Measurements from ENCODE around the gene TMEM239.
"Not testable (repeated sequence)": the region's sequence is repeated elsewhere in the genome, so short reads cannot be mapped to it uniquely, and the experiment has no call there.

The TMEM239 gene

DNA sequence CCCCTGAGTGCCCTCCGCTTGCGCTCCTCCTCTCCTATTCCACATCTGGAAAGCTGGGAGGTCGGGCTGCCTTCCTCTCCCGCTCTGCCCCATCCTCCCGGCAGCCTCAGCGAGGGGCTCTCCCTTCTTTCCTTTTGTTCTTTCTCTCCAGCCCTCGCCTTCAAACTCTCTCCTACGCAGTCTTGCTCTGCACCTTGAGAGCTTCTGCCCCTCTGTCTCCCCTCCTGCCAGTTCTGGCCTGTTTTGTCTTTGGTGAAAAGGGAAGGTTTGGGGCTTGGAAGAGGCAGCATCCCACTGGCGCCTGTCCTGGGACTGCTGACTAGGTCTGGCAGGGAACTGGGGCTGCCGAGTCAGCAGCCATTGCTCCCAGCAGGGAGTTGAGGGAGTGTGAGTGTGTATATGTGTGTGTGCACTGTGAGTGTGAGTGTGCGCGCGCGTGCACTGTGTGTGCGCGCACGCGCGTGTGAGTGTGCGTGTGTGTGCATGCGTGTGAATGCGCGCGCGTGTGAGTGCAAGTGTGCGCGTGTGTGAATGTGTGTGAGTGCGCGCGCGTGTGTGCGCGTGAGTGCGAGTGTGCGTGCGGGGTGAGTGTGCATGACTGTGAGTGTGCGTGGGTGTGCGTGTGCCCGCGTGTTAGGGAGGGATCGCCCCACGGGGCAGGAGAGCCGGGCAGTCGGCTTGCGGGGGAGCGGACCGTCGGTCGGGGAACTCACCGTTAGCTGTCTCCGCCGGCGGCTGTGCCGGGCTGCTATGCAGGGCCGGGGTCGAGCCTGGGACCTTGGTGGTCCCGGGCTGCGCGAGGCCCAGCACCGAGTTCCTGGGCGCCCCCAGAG lies 16.3 kb upstream of the TMEM239 start:
- DNase-seq (ENCODE audit: low read depth in 3 of 3), result peak in 1 of 3 experiments; percentile 12

DNA sequence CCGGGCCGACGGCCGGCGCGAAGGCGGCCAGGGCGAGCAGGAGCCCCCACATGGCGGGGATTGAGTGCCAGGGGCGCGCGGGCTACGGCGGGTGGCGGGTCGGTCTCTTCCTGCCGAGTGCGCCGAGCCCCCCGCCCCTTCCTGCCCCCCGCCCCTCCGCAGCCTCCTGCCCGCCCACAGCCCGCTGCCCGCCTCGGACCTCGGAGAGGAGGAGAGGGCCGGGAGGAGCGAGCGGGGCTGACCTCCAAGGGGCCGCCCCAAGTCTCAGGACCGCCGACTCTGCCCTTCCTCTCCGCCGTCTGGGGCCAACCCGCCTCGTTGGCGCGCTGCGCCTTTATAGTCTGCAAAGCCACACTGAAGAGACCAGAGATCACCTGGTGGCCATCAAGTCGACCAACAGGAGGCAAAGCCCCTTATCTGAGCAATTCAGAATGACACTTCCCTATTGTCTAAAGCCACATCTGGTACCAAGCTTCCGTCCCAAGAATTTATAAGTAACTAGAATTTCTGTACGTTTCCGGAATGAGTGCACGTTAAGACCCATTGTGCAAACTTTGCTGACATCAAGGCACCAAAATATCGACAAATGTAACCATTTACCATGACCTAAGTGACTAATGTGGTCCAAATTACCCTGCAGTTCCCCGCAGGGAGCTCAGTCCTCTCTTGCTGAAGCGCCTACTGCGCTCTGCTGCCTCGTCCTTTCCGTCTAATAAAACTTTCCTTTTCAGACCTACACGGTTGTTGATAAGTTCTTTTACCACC lies 15.5 kb upstream of the TMEM239 start, which contains the start of gene CPXM1:
Gene CPXM1, minus strand, starts transcription at position 107 of the 765 bp plus-strand sequence. Its CDS starts 55 bp downstream, at position 52.
- DNase-seq (ENCODE audit: low read depth in 3 of 3), result peak in 1 of 3 experiments; percentile 15

DNA sequence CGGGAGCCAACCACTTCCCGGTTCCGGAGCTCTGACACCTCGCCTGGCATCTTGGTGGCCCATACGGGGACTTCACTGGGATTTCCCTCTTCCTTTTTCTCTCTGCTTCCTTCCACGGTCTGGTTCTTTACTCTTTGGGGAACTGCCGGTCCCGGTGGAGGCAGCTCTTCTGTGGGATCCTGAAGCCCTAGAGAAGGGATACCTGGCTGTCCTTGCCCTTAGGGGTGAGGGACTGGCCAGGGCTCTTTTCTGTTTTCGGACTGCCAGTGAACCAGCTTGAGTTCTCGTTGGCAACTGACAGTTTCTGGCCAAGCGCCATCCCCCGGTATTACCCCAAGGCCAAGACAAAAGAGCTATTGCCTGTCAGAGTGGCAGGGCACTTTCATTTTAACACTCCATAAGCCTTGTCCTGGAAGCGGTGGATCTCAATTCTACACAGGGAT lies 14.9 kb upstream of the TMEM239 start:
- DNase-seq (ENCODE audit: low read depth in 3 of 3), result no peak

DNA sequence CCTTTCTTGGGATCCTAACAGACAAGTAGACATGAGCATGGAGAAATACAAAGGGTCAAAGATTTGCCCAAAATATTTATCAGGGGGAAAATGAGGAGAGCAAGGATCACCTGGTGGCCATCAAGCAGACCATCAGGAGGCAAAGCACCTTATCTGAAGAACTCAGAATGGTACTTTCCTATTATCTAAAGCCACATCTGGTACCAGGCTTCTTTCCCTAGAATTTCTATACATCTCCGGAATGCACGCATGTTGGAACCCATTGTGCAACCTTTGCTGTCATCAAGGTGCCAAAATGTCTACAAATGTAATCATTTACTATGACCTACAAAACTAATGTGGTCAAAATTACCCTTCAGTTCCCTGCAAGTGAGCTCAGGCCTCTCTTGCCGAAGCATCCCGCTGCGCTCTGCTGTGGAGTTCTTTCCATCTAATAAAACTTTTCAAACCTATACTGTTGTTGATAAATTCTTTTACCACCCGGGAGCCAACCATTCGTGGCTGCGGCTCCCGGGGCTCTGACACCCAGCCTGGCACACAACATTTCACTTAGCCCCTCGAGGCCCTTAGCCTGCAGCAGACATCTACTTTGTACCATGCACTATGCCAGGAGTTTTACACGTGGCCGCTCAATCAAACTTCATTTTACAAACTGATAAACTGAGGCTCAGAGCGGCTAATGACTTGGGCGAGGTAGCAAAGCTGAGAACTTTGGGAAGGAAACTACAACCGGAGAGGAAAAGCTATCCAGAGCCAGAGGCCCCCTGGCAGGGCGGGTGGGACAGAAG lies 11.9 kb upstream of the TMEM239 start:
- no peak for DNase-seq (ENCODE audit: low read depth in 3 of 3)

DNA sequence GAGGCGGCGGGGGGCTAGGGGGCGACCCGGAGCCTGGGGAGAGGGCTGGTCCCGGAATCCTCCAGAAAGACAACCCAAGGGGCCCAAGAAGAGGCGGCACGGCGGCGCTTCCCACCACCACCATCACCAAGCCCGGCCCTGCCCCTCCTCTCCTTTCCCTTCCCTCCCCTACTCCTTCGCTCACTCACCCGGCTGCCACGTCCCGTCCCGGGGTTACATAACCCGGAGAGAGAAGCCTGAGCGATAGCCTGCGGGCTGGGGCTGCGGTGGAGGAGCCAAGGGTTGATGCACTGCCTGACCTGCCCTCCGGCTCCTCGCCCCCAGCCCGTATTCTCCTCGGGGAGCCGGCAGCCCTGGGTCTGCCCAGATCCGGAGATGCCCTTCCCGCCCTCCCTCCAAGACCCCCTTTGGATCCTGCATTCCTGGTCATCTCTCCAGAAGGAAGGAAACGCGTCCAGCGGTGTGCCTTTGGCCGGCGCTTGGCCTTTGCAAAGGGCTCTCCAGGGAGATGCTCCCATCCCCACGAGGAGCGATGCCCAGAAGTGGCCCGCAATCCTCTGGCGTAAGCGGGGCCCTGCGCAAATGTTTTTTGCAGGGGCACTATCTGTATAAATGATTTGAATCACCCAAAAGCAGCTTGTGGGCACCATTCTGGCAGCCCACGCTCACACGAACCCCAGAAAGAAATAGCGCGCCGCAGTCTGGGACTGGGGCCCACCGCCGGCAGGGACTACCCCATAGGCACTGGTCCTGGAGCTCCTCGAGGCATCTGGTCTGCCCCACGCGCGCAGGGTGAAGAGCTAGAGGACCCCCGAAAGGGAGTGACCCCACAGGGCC lies 11.1 kb upstream of the TMEM239 start:
- DNase-seq (ENCODE audit: low read depth in 3 of 3), result no peak

DNA sequence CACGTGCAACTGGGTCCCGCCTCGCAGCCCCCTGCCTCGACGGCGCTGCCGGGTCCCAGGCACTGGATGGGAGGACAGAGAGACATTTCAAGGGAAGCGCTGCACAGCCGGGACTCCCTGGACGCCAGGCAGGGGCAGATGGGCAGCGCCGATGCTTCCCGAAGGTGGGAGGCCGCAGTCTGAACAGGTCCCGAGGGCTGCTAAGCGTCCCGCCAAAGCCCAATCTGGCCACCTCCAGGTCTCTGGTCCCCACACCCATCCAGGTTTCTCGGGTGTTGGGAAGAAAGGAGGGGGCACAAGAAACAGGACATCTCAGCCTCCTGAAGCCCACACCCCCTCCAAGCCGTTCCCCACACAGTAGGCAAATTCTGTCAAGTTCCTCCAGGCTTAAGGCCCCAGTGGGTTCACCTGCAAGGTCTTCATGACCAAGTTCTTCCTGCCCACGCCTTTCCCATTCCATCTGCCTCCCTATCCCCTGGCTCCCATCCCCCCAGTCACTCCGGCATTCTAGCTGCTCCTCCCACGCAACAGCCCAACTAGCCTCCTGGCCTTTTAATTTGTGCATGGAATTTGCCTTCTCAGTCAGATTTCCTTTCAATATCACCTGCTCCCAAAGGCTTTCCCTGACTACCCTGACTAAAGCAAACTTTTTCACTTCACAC lies 10.3 kb upstream of the TMEM239 start:
- DNase-seq (ENCODE audit: low read depth in 3 of 3), result no peak

DNA sequence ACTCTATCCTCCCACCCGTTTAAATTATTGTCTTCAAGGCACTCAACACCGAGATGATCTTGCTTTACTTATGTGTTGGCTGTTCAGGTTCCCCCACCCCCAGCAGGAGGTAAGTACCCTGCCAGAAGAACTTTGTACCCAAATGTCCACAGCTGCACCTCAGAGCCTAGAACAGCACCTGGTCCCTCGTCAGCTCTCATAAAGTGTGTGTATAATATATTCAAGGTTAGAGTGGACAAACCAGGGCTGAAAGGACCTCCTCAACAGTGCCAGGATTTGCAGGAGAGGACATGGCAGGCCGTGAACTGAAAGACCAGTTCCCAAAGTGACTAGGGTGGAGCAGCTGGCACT lies 9.8 kb upstream of the TMEM239 start:
- no peak for DNase-seq (ENCODE audit: low read depth in 3 of 3)

DNA sequence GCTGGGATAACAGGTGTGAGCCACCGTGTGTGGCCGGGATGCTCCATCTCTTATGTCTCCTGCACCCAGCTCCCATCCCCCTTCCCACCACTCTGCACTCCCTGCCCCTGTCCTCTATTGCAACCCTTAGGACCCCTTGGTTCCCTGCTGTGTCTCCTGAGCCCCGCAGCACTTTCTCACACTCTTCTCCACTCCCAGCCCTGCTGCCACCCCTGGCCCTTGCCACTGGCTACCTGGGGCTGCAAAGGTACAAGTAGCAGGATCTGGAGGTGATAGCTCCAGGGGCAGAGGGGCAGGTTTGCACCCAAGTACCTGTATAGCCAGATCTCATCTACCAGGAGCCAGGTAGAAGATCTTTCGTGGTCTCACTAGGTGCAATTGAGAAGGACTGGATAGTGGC lies 9.1 kb upstream of the TMEM239 start:
- no peak for DNase-seq (ENCODE audit: low read depth in 3 of 3)

DNA sequence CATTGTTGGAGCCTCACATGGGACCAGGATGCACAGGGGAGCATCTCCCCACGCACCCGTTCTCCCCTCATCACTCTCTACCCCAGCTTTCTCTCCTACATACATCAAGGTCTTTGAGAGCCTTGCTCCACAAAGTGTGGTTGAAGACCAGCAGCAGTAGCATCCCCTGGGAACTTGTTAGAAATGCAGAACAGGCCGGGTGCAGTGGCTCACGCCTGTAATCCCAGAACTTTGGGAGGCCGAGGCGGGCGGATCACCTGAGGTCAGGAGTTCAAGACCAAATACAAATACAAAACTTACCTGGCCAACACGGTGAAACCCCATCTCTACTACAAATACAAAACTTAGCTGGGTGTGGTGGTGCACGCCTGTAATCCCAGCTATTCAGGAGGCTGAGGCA lies 8.2 kb upstream of the TMEM239 start:
- DNase-seq (ENCODE audit: low read depth in 3 of 3), result not testable (repeated sequence)

DNA sequence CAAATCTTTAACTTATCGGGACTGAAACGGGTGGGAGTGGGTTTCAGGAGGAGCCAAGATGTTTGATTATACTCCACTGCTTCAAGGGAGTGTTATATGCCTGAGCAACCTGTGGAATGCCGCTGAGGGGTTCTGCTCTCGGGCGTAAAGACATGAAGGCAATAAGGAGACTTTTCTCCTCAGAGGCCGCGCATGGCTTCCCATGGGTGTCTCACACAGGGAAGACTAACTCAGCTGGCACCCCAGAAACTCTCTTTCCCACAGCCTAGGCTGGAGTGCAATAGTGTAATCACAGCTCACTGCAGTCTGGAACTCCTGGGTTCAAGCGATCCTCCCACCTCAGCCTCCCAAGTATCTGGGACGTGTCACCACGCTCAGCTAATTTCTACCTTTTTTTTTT lies 6.5 kb upstream of the TMEM239 start:
- no peak for DNase-seq (ENCODE audit: low read depth in 3 of 3)

DNA sequence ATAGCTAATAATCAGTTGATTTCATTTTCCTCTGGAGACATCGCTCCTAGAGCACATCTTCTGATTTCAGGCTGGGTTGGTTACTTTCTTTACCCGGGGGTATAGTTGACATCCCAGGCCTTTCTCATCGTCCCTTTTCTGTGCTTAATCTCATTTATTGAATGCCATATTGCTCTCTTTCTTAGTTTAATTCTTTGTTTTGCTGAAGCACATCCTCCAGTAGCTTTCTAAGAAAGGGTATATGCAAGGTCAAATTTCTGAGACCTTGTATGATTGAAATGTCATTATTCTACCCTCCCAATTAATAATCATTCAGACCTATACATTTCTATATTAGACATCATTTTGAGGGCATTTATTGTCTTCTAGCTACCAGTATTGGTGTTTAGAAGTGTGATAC lies 4.0 kb upstream of the TMEM239 start:
- no peak for DNase-seq (ENCODE audit: low read depth in 3 of 3)

DNA sequence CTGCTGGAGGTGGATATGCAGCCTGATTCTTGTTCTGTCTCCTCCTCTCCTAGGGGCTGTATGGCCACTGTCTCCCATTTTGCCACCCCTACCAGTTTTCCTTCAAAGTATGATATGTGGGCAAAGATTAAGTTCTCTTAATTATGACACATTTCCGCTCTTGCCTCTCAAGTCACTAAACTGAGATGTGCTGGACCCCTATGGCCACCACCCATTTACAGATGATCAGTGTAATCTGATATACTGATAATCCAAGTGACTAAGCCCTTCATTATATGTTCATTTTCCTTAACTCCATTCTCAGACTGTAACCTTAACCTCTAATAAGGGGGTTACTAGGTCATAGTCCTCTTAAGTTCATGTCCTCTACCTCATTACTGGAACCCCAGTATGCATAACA lies 2.1 kb upstream of the TMEM239 start:
- no peak for DNase-seq (ENCODE audit: low read depth in 3 of 3)

DNA sequence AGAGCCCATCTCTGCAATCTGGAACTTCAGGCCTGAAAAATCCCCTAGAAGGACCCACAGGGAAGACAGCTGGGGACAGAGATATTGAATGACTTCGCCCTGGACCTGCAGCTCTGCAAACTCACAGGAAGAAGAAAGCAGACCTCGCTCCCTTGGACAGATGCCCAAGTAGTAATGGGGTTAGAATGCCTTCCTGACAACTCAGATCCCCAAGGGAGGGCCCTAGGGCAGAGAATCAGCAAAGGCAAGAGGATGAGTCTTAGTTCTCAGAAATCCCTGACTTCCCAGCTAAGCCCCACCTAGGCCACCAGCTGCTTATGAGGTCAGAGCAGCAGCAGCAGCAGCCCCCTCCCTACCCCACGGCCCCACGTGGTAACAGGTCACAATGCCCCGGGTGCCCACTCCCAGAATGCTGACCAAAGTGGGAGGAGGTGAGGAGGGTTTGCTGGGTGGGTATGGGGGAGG lies 1.5 kb upstream of the TMEM239 start, which contains the start of gene C20orf141:
Gene C20orf141, plus strand, starts transcription at position 401 of the 465 bp plus-strand sequence. CDS start 198 bp downstream, outside the sequence.
- DNase-seq (ENCODE audit: low read depth in 3 of 3), result no peak

DNA sequence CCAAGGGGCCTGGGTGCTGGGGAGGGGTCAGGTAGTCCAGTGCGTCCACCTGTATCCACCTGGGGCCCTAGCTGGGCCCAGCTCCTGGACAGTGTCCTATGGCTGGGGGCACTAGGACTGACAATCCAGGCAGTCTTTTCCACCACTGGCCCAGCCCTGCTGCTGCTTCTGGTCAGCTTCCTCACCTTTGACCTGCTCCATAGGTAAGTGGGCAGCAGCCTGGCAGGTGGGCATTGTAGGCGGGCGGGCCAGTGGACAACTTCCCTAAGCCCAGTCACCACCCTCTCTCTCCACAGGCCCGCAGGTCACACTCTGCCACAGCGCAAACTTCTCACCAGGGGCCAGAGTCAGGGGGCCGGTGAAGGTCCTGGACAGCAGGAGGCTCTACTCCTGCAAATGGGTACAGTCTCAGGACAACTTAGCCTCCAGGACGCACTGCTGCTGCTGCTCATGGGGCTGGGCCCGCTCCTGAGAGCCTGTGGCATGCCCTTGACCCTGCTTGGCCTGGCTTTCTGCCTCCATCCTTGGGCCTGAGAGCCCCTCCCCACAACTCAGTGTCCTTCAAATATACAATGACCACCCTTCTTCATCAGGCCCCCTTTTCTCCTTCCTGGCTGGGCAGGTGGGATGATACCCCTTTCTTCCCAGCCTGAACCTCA lies 793 bp upstream of the TMEM239 start:
- DNase-seq (ENCODE audit: low read depth in 3 of 3), result no peak

DNA sequence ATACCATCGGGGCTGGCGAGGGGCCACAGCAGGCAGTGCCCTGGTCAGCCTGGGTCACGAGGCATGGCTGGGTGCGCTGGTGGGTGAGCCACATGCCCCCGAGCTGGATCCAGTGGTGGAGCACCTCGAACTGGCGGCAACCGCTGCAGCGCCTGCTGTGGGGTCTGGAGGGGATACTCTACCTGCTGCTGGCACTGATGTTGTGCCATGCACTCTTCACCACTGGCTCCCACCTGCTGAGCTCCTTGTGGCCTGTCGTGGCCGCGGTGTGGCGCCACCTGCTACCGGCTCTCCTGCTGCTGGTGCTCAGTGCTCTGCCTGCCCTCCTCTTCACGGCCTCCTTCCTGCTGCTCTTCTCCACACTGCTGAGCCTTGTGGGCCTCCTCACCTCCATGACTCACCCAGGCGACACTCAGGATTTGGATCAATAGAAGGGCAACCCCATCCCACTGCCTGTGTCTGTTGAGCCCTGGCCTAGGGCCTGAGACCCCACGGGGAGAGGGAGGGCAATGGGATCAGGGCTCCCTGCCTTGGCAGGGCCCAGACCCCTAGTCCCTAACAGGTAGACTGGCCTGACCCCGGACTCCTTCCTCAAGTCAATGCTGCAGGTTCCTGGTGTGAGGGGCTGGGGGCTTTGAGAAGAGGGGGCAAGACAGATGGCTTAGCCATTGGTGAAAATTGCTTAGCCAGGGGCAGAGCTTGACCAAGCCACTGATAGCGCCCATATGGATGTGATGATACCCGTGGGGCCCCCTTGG lies 598 bp downstream of the TMEM239 start:
- peak in 1 of 3 experiments; percentile 15 for DNase-seq (ENCODE audit: low read depth in 3 of 3)

DNA sequence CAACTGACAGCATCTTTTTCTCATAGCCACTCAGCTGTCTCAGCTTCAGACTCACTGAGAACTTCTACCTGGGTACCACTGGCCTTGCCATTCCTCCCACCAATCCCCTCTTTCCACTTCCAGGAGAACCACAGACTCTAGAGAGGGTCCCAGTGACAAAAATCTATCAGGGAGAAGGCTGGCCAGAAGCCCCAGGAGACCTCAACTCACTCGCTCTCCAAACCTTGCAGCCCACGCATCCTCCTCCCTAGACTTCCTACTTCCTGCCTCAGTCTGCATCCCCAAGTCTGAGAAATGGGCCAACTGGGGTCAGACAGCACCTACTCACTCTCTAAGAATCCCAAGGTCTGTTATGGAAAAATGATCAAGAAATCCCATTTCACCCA lies 1.2 kb downstream of the TMEM239 start:
- no peak for DNase-seq (ENCODE audit: low read depth in 3 of 3)

DNA sequence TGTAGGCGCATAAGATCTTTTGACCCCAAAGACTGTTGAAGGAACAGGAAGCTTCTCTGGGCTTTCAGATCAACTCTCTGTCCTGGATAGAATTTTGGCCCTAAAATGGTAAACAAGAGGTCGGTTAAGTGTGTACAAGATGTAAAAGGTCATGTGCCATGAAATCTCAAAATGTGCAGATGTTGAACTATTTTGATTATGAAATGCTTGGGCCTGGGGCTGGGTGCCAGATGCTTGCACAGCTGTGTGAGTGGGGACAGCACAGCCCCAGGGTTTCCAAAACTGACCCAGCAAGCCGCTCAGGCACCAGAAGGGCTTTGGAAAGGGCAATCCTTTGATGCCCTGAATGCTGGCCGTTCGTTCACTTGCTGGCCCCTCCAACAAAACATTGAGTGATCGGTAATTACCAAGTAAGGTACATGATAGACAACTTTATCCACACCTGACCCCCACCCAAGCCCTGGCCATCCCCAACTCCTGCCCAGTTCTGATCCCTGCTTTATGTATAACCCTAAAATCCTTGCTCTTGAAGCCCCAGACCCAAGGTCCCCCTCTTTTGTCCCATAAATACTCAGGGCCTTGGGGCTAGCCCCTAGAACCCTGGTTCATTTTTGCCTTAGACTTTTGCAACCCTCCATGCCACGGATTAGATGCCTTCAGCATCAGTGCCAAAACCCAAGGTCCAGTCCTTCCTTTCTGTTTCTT lies 1.9 kb downstream of the TMEM239 start:
- no peak for DNase-seq (ENCODE audit: low read depth in 3 of 3)

DNA sequence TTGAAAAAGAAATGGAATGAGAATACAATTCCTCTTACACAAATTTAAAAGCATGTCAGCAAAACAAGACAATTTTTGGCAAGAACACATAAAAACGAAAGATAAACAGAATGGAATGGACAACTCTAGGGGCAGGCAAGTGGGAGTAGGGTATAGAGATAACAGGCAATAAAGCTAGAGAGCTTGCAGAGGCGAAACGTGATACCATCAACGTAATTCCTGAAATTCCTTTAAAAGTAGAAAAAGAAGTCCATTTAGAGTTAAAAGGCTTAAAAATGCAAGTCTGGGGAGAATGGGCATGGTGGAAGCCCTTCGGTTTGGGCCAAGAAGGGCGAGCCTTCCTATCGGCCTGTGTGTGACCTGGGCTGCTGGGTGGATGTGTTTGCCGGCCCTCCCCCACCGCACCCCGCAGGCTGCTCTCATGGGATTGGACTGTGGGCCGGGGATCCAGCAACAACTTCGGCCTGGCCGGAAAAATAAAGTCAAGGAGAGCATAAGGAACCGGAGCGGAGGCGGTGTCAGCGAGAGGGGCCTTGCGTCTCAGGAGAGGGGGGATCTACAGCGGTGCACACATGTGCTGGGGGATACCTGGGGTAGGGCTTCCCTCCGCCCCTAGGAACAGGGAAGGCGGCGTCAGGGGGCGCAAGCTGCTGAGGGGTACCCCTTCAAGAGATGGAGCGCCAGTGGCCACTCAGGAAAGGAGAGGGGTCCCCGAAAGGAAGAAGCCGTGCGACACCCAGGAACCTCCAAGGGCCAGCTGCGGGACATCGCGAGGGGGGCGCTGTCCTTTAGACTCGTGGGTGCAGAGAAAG lies 4.1 kb downstream of the TMEM239 start:
- DNase-seq (ENCODE audit: low read depth in 3 of 3), result no peak

Data from stimulated activated CD4-positive, alpha-beta T cell treated with anti-CD3 and anti-CD28 coated beads, TNF-alpha, amount 100 ng/mL, for 24 hours (primary cell).